ENCODE measurements around the gene SCD5. TPM values are rescaled to one million over a fixed set of nuclear protein-coding genes. Genes with fewer than 3 reads are reported as not detected.
"Not testable (repeated sequence)": the region's sequence is repeated elsewhere in the genome, so short reads cannot be mapped to it uniquely, and the experiment has no call there.

Gene SCD5
- total and polyA plus RNA-seq, 2 of the 8 experiments (the other 6 are each of a cell fraction or from before 2014, with no cell fraction given): 0.92 to 1.2 TPM

DNA sequence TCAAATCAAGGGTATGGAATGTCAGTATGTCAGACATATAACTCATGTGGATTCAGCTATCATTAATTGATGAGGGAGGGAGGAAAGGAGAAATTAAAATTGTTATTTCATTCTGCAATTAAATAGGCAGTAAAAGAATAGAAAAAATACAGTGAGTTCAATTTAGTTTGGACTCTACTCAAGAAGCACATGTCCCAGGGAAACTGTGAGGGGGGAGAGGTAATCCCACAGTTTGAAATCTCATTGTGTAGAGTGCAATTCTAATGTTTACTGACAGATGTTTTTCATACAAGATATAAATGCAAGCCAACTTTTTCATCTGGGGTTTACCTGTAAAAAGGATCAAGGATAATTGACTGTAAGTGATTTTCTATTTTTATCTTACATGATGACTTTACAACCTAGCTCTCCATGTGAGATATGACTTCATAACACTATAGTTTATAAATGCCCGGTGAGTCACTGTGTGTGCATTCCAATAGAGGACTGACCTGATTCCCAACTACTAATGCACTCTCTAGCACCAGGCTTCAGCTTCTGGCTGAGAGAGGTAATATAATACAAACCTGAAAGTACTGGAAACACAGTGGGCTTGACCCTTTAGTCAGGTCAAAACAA is 35.2 kb upstream of the SCD5 start:
- peaks cover 0 to 34% (median 6%) of the 10 kb centered on the region in 4 experiments; a peak in 4 of 8 replicates for H3K36me3 ChIP-seq (ENCODE audit: control insufficient read depth in 2 of 4, insufficient read depth in 4 of 4, low read length in 3 of 4)
- no peak overlapping the region for H3K23ac ChIP-seq (ENCODE audit: insufficient read length)
- H3K18ac ChIP-seq (ENCODE audit: extremely low read depth, low read length): no peak overlapping the region
- ChIA-PET CTCF (ENCODE audit: partially characterized antibody) (interaction anchor here (0.7 to 1.7 kb wide), 2 partner anchors 19 to 96 kb away, joined by 4 to 5 read pairs; no protein-coding TSS in a partner anchor), POLR2A (ENCODE audit: partially characterized antibody) (no interaction called here)
- H4K5ac ChIP-seq (ENCODE audit: insufficient read length, low read depth, low read length): no peak overlapping the region
- H2BK12ac ChIP-seq (ENCODE audit: low read depth, low read length): no peak overlapping the region
- H2AK5ac ChIP-seq (ENCODE audit: low read depth, low read length): no peak overlapping the region
- no peak overlapping the region for H3K4ac ChIP-seq (replicated peaks; ENCODE audit: insufficient read length, low read depth, low read length)
- no peaks in the 10 kb centered on the region for H3K79me2 ChIP-seq (ENCODE audit: control insufficient read depth in 1 of 2, insufficient read depth in 2 of 2, low read length in 2 of 2)
- no peak for TF ChIP-seq SP2 (IDR thresholded peaks at IDR 0.05; ENCODE audit: low read length)
- no peaks in the 10 kb centered on the region for H3K79me1 ChIP-seq (ENCODE audit: low read depth, low read length)
- no peak overlapping the region for H3K4me3 ChIP-seq (ENCODE audit: extremely low read depth in 1 of 4, insufficient read depth in 2 of 4, low read depth in 3 of 4, low read length in 4 of 4)
- H2BK5ac ChIP-seq (ENCODE audit: low read depth, low read length): no peak overlapping the region
- H4K8ac ChIP-seq (ENCODE audit: extremely low read depth, insufficient read depth, low read length): no peak overlapping the region
- no peaks in the 10 kb centered on the region for H3K23me2 ChIP-seq (ENCODE audit: low read depth, low read length)
- no peak overlapping the region for H3K27ac ChIP-seq (ENCODE audit: low read depth, low read length)
- H2BK20ac ChIP-seq (ENCODE audit: low read length): no peak overlapping the region
- no peak overlapping the region for H2BK120ac ChIP-seq (replicated peaks; ENCODE audit: low read depth, low read length)
- H3K14ac ChIP-seq (ENCODE audit: insufficient read length): no peak overlapping the region
- peaks cover 0 to 2% (median 0%) of the 10 kb centered on the region in 4 experiments; a peak in 1 of 7 replicates for H3K27me3 ChIP-seq (replicated peaks in 1 of 4; ENCODE audit: control insufficient read depth in 3 of 4, extremely low read depth in 1 of 4, insufficient read depth in 3 of 4, low read length in 3 of 4)
- no peak overlapping the region for H3K9ac ChIP-seq (replicated peaks in 1 of 4; ENCODE audit: extremely low read depth in 1 of 4, low read depth in 3 of 4, low read length in 3 of 4)
- DNase-seq (ENCODE audit: low read depth in 1 of 2, low spot score in 2 of 2): no peak
- peaks cover 0 to 3% of the 10 kb centered on the region in 2 experiments for H4K20me1 ChIP-seq (replicated peaks in 1 of 2; ENCODE audit: control insufficient read depth in 1 of 2, insufficient read depth in 2 of 2, low read length in 2 of 2)
- no peaks in the 10 kb centered on the region for H3K4me1 ChIP-seq (replicated peaks in 1 of 4; ENCODE audit: control insufficient read depth in 3 of 4, insufficient read depth in 4 of 4, low read length in 3 of 4)
- FAIRE-seq: no peak
- no peak overlapping the region for H3K56ac ChIP-seq (replicated peaks; ENCODE audit: insufficient read length, low read depth, low read length)
- no peak overlapping the region for H4K91ac ChIP-seq (replicated peaks; ENCODE audit: insufficient read length, low read length)
- no peak overlapping the region for H3K4me2 ChIP-seq (ENCODE audit: insufficient read depth in 1 of 2, low read depth in 2 of 2, low read length in 2 of 2)
- no peaks in the 10 kb centered on the region for H3K9me3 ChIP-seq (ENCODE audit: insufficient read depth in 2 of 2, low read depth in 1 of 2, low read length in 1 of 2)
- H2AFZ ChIP-seq (ENCODE audit: low read length): no peak overlapping the region
- 91% methylated on average over 1 of the region's 1 CpG; no CpG with 5 or more reads in 1 of the 2 experiments for WGBS, 2 experiments (ENCODE audit: extremely low coverage in 1 of 2, insufficient coverage in 1 of 2, insufficient read length in 1 of 2, insufficient replicate concordance in 2 of 2, low coverage in 1 of 2, low lambda C conversion rate in 2 of 2, missing lambda C conversion rate in 1 of 2)
- no peak overlapping the region for H2BK15ac ChIP-seq (ENCODE audit: low read length)

- H2BK120ac ChIP-seq (replicated peaks; ENCODE audit: low read depth, low read length); H3K18ac ChIP-seq (ENCODE audit: extremely low read depth, low read length); H2BK5ac ChIP-seq (ENCODE audit: low read depth, low read length); H3K27me3 ChIP-seq (replicated peaks in 1 of 4; ENCODE audit: control insufficient read depth in 3 of 4, extremely low read depth in 1 of 4, insufficient read depth in 3 of 4, low read length in 3 of 4); CTCF ChIA-PET (ENCODE audit: partially characterized antibody); H3K4ac ChIP-seq (replicated peaks; ENCODE audit: insufficient read length, low read depth, low read length); POLR2A ChIA-PET (ENCODE audit: partially characterized antibody); H3K4me1 ChIP-seq (replicated peaks in 1 of 4; ENCODE audit: control insufficient read depth in 3 of 4, insufficient read depth in 4 of 4, low read length in 3 of 4); H4K91ac ChIP-seq (replicated peaks; ENCODE audit: insufficient read length, low read length); H3K14ac ChIP-seq (ENCODE audit: insufficient read length); H2BK20ac ChIP-seq (ENCODE audit: low read length); H3K27ac ChIP-seq (ENCODE audit: low read depth, low read length); H3K79me2 ChIP-seq (ENCODE audit: control insufficient read depth in 1 of 2, insufficient read depth in 2 of 2, low read length in 2 of 2); DNase-seq (ENCODE audit: low read depth in 1 of 2, low spot score in 2 of 2); H2BK12ac ChIP-seq (ENCODE audit: low read depth, low read length); H2AK5ac ChIP-seq (ENCODE audit: low read depth, low read length); H3K79me1 ChIP-seq (ENCODE audit: low read depth, low read length); H4K5ac ChIP-seq (ENCODE audit: insufficient read length, low read depth, low read length); H2BK15ac ChIP-seq (ENCODE audit: low read length); FAIRE-seq; H3K9me3 ChIP-seq (ENCODE audit: insufficient read depth in 2 of 2, low read depth in 1 of 2, low read length in 1 of 2); H4K8ac ChIP-seq (ENCODE audit: extremely low read depth, insufficient read depth, low read length); H2AFZ ChIP-seq (ENCODE audit: low read length); H3K23ac ChIP-seq (ENCODE audit: insufficient read length); H3K23me2 ChIP-seq (ENCODE audit: low read depth, low read length); H3K56ac ChIP-seq (replicated peaks; ENCODE audit: insufficient read length, low read depth, low read length); H4K20me1 ChIP-seq (replicated peaks in 1 of 2; ENCODE audit: control insufficient read depth in 1 of 2, insufficient read depth in 2 of 2, low read length in 2 of 2); H3K4me2 ChIP-seq (ENCODE audit: insufficient read depth in 1 of 2, low read depth in 2 of 2, low read length in 2 of 2); H3K4me3 ChIP-seq (ENCODE audit: extremely low read depth in 1 of 4, insufficient read depth in 2 of 4, low read depth in 3 of 4, low read length in 4 of 4); H3K9ac ChIP-seq (replicated peaks in 1 of 4; ENCODE audit: extremely low read depth in 1 of 4, low read depth in 3 of 4, low read length in 3 of 4): not testable (repeated sequence)
- H3K36me3 ChIP-seq (ENCODE audit: control insufficient read depth in 2 of 4, insufficient read depth in 4 of 4, low read length in 3 of 4): peaks cover 2 to 36% (median 12%) of the 10 kb centered on the region in 4 experiments; a peak in 6 of 8 replicates
- 93% methylated on average over 4 of the region's 4 CpGs; no CpG with 5 or more reads in 1 of the 2 experiments for WGBS, 2 experiments (ENCODE audit: extremely low coverage in 1 of 2, insufficient coverage in 1 of 2, insufficient read length in 1 of 2, insufficient replicate concordance in 2 of 2, low coverage in 1 of 2, low lambda C conversion rate in 2 of 2, missing lambda C conversion rate in 1 of 2)
Measured at GRCh38 chr4:82833060-82833459, 34.5 kb upstream of the SCD5 start.
